ENCODE data around the gene ZMYND12. TPM values are rescaled to one million over a fixed set of nuclear protein-coding genes. Genes with fewer than 3 reads are reported as not detected.
"Not testable (repeated sequence)": the region's sequence is repeated elsewhere in the genome, so short reads cannot be mapped to it uniquely, and the experiment has no call there.

ZMYND12 gene, protein sequence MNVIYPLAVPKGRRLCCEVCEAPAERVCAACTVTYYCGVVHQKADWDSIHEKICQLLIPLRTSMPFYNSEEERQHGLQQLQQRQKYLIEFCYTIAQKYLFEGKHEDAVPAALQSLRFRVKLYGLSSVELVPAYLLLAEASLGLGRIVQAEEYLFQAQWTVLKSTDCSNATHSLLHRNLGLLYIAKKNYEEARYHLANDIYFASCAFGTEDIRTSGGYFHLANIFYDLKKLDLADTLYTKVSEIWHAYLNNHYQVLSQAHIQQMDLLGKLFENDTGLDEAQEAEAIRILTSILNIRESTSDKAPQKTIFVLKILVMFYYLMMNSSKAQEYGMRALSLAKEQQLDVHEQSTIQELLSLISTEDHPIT
- total RNA-seq = 1 to 10 TPM; 2.9 to 3.5 TPM

DNA sequence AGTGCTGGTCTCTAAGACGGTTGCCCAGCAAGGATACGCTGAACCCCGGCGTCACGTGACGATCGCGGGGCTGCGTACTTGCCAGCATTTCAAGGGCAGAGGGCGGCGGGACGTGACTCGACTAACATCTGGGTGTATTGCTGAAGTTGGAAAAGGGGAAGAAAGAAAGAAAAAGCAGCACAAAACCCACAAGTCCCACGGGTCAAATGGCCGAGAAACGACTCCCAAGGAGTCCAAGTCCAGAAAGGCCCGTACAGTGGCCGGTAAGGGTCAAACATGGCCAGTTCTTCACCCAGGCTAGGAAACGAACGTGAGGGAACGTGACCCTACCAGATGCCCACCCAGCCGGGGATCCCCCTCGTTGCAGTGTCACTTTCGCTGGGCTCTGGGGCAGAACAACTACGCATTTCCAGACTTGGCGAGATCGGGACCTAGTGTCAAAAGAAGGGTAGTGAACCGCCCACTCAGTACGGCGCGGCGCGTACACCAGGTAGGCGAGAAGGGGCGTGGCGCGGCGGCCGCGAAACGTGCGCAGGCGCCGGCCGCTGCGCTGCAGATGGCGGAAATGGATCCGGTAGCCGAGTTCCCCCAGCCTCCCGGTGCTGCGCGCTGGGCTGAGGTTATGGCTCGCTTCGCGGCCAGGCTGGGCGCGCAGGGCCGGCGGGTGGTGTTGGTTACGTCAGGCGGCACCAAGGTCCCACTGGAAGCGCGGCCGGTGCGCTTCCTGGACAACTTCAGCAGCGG is at the start of gene ZMYND12, which contains the start of gene PPCS:
Gene ZMYND12 (minus strand): TSS at position 13 of the 744 bp plus-strand sequence. CDS start 25 bp downstream, outside the sequence.
Gene PPCS (plus strand): TSS at position 534 of the 744 bp plus-strand sequence. CDS start 23 bp downstream, at position 557.
- Histone ChIP-seq H3K9me3 (no peaks in the 10 kb centered on the region), H3K36me3 (peaks cover 4% of the 10 kb centered on the region), H3K4me3 (peak within 1 kb of the TSS; percentile 76), H3K27ac (peak within 1 kb of the TSS; percentile 90), H3K9ac (ENCODE audit: low read depth in 2 of 2, low read length in 2 of 2) (peak within 1 kb of the TSS; percentile 90 to 97), H3K4me1 (peaks cover 8% of the 10 kb centered on the region), H3K27me3 (no peaks in the 10 kb centered on the region)
- TF ChIP-seq, protein P1, sequence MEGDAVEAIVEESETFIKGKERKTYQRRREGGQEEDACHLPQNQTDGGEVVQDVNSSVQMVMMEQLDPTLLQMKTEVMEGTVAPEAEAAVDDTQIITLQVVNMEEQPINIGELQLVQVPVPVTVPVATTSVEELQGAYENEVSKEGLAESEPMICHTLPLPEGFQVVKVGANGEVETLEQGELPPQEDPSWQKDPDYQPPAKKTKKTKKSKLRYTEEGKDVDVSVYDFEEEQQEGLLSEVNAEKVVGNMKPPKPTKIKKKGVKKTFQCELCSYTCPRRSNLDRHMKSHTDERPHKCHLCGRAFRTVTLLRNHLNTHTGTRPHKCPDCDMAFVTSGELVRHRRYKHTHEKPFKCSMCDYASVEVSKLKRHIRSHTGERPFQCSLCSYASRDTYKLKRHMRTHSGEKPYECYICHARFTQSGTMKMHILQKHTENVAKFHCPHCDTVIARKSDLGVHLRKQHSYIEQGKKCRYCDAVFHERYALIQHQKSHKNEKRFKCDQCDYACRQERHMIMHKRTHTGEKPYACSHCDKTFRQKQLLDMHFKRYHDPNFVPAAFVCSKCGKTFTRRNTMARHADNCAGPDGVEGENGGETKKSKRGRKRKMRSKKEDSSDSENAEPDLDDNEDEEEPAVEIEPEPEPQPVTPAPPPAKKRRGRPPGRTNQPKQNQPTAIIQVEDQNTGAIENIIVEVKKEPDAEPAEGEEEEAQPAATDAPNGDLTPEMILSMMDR (IDR thresholded peaks at IDR 0.05) = no peak
- intact Hi-C loops (cut with DNase I) = no loop called here
- DNase-seq = peak; percentile 90

DNA sequence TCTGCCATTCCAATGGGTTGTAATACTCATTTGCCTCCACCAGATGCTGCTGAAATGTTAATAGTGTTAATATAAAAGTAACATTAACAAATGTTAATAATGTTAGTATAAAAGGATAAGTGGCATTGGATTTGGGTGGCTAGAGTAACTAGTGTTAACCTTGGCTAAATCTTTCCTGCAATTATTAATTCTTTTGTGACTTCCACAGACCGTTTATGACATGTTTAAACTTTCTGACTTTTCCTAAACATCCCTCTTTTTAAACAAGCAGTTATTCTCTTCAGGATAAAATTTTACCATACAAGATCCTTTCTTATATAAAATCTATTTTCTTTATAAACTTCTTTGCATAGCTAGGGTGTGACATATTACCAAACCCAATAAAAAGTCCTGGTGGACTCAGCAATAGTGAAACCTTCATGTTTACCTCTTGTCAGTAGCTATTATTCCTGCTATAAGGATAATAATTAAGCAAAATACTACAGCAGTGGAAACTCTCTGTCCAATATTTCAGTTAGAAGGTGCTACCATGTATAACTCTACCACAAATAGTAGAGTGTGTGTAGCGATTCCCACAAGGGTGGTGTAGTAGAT is 48.8 kb upstream of the ZMYND12 start:
- Histone ChIP-seq H3K4me3 (no peak overlapping the region), H3K9me3 (peaks cover 7% of the 10 kb centered on the region), H3K9ac (ENCODE audit: low read depth in 2 of 2, low read length in 2 of 2) (no peak overlapping the region), H3K27ac (no peak overlapping the region), H3K27me3 (no peaks in the 10 kb centered on the region), H3K36me3 (no peaks in the 10 kb centered on the region), H3K4me1 (no peaks in the 10 kb centered on the region)
- TF ChIP-seq, protein P1 (IDR thresholded peaks at IDR 0.05) = no peak
- DNase-seq = no peak
- intact Hi-C loops (cut with DNase I) = no loop called here

DNA sequence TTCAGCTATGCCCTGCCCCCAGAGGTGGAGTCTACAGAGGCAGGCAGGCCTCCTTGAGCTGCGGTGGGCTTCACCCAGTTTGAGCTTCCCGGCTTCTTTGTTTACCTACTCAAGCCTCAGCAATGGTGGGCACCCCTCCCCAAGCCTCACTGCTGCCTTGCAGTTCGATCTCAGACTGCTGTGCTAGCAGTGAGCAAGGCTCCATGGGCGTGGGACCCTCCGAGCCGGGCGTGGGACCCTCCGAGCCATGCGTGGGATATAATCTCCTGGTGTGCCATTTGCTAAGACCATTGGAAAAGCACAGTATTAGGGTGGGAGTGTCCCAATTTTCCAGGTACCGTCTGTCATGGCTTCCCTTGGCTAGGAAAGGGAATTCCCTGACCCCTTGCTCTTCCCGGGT is 46.2 kb upstream of the ZMYND12 start:
- DNase-seq; H3K9me3 ChIP-seq; H3K27ac ChIP-seq; intact Hi-C loops (cut with DNase I); H3K36me3 ChIP-seq; H3K4me3 ChIP-seq; H3K4me1 ChIP-seq; H3K27me3 ChIP-seq; H3K9ac ChIP-seq (ENCODE audit: low read depth in 2 of 2, low read length in 2 of 2): not testable (repeated sequence)

DNA sequence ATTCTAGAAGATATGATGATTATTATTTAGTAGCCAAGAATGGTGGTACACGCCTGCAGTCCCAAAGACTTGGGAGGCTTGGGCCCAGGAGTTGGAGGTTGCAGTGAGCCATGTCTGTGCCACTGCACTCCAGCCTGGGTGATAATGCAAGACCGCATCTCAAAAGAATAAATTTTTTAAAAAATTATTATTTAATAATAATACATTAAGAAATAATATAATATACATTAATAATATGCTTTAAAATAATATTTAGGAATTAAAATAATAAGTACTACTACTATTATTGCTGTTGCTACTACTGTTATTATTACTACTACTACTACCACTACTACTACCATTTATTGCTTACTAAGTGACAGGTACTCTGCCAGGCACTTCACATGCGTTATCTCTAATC is 34.4 kb upstream of the ZMYND12 start:
- intact Hi-C loops (cut with DNase I) = no loop called here
- Histone ChIP-seq H3K36me3 (no peaks in the 10 kb centered on the region), H3K27me3 (no peaks in the 10 kb centered on the region)

DNA sequence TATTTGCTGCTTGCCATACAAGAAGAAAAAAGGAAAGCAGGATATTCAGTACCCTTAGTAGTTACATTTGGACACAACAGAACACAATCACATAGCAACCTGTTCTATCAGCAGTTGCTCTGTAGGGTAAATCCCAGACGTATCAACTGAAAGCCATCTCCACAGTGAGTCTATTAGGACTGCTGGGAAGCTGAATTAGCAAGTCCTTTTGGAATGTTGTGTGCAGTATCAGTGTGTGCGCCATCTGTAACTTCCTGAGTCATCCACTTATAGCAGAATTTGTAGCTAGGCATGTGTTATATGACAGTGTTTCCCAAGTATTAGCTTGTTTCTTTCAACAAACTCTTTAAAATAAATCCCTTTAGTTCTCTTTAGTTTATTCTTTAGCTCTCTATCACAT is 28.6 kb upstream of the ZMYND12 start:
- Histone ChIP-seq H3K4me3 (no peak overlapping the region), H3K27me3 (no peaks in the 10 kb centered on the region), H3K27ac (no peak overlapping the region), H3K9me3 (no peaks in the 10 kb centered on the region), H3K4me1 (no peaks in the 10 kb centered on the region), H3K36me3 (no peaks in the 10 kb centered on the region), H3K9ac (ENCODE audit: low read depth in 2 of 2, low read length in 2 of 2) (no peak overlapping the region)
- DNase-seq = no peak
- TF ChIP-seq, protein P1 (IDR thresholded peaks at IDR 0.05) = no peak
- intact Hi-C loops (cut with DNase I) = no loop called here

More for the DNA sequence above, 34.4 kb upstream of the ZMYND12 start:
- H3K4me1 ChIP-seq = no peaks in the 10 kb centered on the region
- H3K9me3 ChIP-seq = no peaks in the 10 kb centered on the region
- H3K27ac ChIP-seq = no peak overlapping the region
- H3K4me3 ChIP-seq = no peak overlapping the region
- TF ChIP-seq, protein P1 (IDR thresholded peaks at IDR 0.05) = no peak
- H3K9ac ChIP-seq (ENCODE audit: low read depth in 2 of 2, low read length in 2 of 2) = no peak overlapping the region
- no peak for DNase-seq
